ENCODE data around the gene CDH24.
A peak's percentile ranks its signal among the peaks of the same experiment; 100 is the strongest.

Gene CDH24

DNA sequence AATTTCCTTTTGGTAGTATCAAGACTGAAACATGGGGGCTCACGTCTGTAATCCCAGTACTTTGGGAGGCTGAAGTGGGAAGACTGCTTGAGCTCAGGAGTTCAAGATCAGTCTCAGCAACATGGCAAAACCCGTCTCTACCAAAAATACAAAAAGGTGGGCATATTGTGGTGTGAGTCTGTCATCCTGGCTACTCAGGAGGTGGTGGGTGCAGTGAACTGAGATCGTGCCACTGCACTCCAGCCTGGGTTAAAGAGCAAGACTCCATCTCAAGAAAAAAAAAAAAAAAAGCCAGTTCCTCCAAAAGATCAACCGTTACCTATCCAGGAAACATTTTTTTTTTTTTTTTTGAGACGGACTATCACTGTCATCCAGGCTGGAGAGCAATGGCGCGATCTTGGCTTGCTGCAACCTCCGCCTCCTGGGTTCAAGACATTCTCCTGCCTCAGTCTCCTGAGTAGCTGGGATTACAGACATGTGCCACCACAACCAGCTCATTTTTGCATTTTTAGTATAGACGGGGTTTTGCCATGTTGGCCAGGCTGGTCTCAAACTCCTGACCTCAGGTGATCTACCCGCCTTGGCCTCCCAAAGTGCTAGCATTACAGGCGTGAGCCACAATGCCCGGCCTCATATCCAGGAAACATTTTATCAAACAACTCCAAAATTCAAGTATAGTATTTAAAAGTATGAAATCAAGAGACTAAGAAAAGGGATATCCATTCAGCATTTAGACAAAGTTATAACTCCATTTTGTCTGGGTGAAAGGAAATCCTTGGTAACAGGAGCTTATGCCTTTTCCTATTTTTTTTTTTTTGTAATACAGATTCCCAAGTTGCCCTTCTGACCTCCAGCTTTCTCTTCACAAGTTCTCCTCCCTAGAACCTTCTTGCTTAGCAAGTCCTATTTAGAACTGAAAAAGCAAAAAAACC is 34.2 kb upstream of the CDH24 start:
- no peak for FAIRE-seq
- no peak for DNase-seq (ENCODE audit: low spot score)

DNA sequence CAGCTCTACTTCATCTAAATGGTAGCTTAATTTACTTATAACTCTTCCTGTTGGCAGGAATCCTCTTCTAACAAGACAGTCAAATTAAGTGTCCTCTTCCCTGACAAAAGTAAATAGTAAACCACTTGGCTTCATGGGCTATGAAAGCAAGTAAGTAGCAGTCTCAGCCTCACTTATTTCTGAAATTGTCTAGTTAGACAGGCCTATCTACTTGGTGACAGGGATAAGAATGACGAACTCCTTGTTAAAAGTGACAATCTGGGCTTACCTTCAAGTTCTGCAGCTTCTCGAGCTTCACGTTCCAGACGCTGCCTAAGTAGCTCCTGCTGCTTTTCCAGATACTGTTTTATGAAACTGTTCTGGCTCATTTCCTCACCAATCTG is 32.9 kb upstream of the CDH24 start:
- no peak for DNase-seq (ENCODE audit: low spot score)
- no peak for FAIRE-seq

DNA sequence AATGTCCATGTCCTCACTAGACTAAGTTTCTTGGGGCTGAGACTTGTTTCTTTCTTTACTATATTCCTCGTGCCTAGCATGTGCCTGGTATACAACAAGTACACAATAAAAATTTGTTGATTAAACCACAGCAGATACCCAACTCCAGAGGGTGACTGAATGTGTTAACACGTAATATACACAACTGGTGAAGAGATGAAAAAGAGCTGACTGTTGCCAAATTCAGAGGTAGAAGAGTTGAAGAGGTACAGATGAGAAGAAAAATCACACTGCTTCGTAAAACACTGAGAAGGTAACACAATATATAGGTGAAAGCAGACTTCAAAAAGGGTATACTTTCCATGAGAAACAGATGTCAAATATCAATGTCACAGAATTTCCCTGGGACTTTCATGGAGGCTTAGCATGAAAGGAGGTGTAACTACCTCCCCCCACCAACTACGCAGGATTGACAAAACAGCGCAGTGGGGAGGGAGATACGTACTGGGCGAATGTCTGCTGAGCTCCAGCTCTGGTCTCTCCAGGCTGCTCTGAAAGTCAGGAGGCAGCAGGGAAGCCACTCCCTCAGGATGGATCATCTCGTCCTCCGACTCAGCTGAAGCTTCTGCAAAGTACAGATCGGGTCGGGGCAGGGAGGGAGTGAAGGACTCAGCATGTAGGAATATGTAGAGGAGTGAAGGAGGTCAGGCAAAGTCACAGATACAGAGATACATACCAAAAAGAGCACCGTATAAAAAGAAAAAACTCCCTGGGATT is 32.4 kb upstream of the CDH24 start:
- DNase-seq (ENCODE audit: low spot score) = no peak

DNA sequence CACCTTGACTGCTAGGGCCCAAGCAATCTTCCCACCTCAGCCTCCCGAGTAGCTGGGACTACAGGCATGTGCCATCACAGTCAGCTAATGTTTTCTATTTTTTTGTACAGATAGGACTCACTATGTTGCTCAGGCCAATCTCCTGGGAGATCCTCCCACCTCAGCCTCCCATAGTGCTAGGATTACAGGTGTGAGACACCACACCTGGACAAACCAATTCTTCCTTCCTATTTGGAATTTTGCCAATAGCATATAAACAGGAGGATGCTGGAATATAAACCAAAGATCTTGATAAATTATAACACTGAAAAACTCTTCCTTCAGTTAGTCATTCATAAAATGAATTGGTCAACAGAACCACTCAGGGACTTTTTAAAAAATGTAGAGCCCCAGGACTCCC is 29.2 kb upstream of the CDH24 start:
- FAIRE-seq = no peak
- DNase-seq (ENCODE audit: low spot score) = no peak

More for the DNA sequence above, 32.4 kb upstream of the CDH24 start:
- FAIRE-seq = no peak

DNA sequence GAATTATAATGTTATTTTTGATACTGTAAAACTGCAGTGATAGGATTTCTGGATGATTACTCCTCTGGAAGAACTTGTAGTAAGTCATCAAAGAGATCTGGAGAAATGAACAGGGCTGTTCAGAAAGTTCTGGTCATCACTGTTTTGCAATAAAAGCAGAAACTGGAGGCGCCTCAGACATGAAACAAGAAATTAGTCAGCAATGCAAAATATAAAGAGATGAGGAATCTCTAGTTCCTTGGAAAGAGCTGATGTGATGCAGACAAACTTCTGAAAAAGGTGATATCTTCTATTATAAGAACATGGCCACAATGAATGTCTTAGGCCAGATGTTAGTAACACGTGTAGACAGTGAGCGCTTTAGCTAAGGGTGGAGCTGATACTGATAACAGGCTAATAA is 28.1 kb upstream of the CDH24 start:
- no peak for FAIRE-seq

DNA sequence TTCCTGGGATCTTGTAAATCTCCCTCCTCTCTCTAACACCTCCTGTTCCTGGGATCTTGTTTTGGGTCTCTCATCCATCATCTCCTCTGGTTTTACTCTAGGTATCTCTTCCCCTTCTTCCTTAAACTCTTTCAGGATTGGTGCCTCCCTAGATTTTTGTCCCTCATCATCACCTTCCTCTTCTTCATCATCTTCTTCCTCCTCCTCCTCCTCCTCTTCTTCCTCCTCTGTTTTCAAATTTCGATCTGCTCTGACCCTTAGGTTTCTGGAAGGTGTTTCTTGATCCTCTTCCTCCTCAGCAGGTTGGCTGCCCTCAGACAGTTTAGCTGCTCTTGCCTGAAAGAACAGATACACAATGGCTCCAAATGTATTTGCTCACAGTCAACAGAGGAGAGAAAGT is 23.2 kb upstream of the CDH24 start:
- FAIRE-seq (no peak), DNase-seq (ENCODE audit: low spot score) (no peak)

More for the DNA sequence above, 28.1 kb upstream of the CDH24 start:
- DNase-seq (ENCODE audit: low spot score) = no peak

DNA sequence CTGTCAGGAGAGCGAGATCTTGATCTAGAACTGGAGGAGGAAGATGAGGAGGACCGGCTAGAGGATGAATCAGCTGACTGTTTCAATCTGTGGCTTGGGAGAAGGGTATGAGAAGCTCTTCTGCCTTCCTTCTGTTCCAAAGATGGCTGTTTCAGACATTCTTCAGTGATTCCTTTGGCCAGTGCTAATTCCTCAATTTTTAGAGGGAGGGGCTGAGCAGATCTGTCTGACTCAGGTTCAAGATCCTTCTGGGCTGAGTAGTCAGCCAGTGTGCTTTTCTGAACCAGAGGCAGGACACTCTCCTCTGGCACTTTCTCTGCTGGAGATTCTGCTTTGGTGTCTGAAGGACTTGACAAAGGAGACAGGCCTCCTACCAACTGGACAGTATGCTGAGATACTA is 22.4 kb upstream of the CDH24 start:
- DNase-seq (ENCODE audit: low spot score) (peak; percentile 10), FAIRE-seq (no peak)

DNA sequence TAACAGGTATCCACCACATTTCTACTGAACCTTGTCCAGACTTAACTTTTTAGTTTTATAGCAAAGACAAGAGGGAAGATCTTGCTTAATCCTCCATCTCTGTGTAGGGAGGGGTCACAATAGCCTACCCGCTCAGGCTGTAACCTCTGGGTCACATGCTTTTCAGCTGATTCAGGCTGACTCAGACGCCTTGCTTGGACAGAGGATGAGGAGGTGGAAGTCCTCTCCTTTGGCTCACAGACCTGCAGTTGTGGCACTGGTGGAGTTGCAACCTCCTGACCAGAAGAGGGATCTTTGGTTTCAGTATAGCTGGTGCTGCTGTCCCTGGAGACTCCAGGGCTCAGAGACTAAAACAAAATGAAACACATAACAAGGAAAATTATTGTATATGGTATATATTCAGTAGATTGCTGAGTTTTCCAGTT is 21.4 kb upstream of the CDH24 start:
- peak; percentile 80 for DNase-seq (ENCODE audit: low spot score)
- FAIRE-seq = peak; percentile 87

DNA sequence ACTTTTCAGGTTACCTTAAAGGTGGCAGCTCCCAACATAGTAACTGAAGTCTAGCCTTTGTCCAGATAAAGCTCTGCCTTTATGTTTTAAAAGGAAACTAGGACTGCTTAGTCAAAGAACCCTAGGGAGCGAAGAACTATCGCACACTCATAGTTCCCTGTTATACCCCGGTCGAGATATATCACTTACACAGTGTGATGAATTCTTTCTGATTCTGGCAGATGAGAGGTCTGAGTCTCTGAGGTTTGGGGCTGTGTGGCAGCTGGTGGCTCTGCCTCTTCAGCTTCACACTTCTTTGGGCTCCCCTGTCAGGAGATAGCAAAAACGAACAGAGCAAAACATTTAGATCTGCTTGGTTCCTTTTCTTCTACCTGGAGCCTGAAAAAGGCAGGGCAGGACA is 20.6 kb upstream of the CDH24 start:
- DNase-seq (ENCODE audit: low spot score) (no peak), FAIRE-seq (no peak)

DNA sequence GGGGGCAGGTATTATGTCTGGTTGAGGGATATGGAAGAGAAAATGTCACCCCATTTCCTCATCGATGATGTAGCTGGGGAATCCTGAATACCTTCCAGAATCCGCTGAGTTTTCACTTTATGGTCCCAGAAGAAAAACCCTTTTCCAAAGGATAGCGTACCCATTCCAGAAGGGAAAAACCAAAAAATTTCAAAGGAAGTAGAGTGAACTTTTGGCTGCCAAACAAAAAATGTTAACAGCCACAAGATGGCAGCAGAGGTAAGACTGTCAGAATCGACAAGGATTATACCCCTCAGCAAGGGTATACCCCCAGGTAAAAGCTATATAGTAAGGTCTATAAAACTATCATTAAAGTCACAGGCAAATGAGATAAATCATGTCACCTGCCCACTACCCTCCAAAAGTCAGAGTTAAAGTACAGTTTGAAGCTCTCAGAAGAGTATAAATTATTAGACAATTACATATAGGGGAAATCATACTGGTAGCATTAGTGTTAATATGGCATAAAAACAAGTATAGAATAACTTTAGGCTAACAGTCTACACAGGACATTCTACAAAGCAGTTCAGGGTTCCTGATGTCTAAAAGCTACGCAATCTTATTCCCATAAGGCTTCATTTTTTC is 19.6 kb upstream of the CDH24 start:
- DNase-seq (ENCODE audit: low spot score) (no peak), FAIRE-seq (no peak)

DNA sequence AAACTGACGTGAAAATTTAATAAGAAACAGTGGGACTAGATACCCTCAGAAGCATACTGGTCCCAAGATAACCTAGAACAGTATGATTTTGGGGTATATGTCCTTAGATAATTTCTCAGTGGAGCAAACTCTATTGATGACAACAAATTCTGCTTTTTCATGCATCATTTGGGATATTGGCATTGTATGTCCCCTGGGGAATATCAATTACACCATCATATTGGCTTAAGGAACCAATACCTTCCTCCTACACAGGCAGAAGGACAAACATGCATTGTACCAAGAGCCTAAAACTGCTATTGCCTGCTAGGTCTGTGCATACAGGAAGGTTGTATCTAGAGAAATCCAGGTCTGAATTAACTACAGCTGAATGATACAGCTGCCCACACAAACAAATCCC is 17.6 kb upstream of the CDH24 start:
- DNase-seq (ENCODE audit: low spot score) (no peak), FAIRE-seq (no peak)

DNA sequence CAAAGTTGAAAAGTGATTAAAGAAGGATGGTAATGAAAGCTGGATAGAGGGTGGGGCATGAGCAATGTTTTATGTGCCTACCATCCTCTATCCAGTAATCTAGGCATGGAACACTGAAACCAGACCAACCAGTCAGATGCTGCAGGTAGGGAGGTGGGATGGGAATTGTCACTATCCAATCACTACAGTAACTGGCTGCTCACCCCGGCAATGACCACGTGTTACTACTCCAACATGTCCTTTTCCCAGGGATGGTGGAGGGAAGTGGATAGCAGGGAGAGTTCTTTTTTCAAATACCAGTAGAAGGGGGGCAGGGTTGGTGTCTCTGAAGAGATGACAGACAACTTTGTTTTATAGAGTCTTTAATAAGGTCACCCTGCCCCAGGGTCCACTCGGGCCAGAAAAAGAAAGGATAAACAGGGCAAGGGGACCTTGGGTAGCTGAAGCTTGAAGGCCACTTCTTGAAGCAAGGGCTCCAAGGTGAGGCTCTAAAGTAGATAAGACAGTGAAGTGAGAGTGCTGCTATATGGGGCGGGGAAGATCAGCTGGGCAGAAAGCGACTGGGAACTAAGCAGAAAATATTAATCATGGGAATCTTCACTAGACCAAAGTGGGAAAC is 14.7 kb upstream of the CDH24 start:
- DNase-seq (ENCODE audit: low spot score) (no peak), FAIRE-seq (no peak)

DNA sequence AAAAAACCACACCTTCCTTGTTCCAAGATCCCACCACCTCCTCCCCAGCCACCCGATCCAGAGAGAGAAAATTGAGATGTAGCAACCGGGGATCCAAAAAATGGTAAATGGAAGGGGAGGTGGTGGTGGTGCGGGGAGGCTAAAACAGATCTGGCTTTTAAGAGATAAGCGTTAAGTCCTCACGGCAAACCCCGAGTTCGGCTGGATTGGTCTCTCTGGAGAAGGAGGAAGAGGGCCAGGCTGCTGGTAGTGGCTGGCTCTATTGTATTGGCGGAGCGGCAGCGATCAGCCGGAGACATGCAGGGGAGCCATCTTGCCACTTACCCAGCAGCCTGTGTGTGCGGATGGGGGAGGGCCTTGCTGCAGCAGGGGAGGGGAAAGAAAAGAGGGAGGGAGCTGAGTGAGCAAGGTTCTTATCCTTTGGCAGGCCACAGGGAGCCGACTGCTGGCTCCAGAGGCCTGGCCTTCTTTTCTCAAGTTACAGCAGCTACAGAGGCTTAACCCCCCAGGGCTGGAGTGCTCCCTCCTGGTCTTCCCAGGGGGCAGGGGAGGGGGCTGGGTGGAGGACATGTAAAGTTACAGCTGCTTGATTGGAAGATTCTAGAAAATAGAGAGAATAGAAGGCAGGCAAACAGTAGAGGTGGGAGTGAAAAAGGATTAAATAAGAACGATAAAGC is 14.1 kb upstream of the CDH24 start:
- DNase-seq (ENCODE audit: low spot score) = peak; percentile 62
- FAIRE-seq = no peak

DNA sequence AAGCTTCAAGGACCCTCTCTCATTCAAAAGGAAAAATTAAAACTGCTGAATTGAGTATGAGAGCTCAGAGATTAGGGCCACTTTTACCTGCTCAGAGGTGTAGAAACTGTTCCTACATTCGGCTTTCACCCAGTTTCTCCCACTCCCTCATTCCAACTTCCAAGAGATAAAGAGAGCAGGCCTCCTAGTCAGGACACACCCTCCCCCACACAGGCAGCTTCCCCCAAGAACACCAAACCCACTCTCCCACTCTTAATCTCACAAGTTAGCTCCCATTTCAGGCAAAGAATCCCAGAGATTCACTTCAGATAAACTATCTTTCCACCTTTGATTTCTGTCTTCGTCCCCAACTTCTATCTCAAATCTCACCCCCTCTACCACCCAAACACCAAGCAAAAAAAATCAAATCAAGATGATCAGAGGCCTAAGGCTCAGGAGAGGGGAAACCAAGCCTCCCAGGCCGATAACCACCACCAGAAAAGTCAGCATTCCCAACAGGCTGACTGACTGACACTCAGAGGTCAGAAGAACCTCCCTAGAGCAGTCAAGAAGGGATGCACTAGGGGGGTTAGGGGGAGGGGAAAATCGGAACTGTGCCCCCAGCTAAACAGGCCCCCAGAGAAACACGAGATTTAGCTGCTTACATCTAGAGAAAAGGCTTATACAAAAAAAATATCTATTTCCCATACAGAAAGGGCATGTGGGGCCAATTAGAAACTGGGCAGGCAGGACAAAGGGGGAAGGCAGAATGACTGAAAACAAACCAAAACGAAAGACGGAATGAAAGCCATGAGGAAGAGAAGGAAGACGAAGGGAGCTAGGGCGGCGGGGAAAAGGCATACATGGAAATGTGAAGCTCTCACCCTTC is 13.2 kb upstream of the CDH24 start:
- no peak for FAIRE-seq

DNA sequence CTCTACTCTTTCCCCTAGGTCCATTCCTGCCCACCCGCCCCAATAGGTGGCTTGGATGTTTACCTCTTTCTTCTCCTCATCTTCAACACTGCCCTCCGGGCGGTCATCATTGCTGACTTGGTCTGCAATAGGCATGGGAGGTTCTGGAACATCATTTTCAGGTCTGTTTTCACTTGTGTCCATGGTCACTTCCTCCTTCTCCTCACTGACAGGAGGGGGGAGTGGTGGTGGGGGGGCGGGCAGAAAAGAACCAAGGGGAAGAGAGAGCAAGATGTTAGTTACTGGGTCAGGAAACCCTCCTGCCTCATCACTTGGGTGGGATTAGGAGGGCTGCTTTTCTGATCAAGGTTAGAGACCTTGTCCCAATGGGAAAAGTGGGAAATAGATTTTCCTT is 12.1 kb upstream of the CDH24 start:
- no peak for FAIRE-seq
- no peak for DNase-seq (ENCODE audit: low spot score)

More for the DNA sequence above, 13.2 kb upstream of the CDH24 start:
- DNase-seq (ENCODE audit: low spot score) = no peak

DNA sequence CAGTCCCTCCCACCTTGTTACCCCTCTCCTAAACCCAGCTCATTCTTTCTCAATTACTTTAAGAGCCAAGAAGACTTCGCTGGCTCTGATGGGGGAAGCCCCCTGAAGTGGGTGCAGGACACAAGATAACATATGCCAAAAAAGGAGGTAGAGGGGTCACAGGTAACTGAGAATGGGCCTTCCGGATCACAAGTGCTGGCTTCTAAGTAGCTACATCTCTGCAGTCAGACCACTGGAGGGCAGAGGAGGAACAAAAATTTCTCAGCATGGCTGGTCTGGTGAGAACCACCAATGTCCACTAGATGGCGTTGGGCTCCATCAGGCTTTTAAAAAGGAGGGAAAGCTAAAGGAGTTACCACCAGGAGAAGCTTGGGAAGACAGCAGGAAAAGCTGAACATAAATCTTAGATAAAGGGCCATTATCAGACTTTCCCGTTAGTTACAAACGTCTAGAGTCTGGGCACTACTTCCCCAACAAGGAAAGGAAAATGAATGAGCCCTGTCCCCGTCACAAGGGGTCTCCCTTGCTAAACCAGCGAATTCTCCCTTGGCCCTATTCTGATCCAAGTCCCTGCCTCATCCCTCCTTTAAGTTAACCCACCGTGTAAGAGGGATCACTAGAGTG is 11.6 kb upstream of the CDH24 start:
- DNase-seq (ENCODE audit: low spot score) = peak; percentile 72
- peak; percentile 12 for FAIRE-seq

DNA sequence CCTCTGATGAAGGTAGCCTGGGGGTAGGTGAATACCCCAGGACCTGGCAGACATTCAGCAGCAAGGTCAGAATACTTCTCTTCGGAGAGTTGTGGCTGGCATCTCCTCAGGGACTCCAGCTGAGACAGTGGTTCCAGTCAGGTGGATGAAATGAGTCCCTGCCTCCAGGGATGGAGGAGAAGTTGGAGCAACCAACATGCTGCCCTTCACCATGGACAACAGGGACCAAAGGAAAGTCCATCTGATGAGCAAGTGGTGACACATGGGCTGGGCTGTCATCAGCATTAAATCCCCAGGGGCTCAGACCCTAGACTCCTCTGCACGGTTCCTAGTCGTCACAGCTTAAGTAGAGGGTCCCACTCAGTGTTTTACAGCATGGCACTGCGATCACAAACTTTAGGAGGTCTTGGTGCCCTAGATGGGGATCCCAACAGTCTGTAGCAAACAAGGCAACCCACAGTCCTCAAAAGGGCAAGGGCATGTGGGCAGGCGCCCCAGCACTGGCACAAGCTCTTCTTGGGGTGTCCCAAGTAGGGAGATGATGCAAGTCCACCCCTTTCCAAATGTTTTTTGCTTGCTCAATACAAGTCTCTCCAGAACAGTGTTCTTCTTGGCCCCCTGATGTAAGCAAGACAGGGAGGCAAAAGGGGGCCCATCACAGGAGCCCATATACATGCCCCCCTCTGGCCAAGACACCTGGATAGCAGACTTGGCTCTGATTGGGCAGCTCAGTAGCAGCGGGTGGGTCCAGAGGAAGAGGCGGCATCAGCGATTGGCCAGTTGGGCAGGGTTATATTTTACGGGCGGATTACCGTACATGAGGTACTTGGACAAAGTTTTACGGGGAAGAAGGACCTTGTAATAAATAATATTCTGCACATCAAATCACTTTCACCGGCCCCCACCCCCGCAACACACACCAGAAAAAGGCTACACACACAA is 10.8 kb upstream of the CDH24 start:
- DNase-seq (ENCODE audit: low spot score) (no peak), FAIRE-seq (no peak)

Data from RCC 7860 (cell line).